Posterior vena cava (tissue), 2 donors: Measurements from ENCODE around the gene FAM83B. TPM values are rescaled to one million over a fixed set of nuclear protein-coding genes. Genes with fewer than 3 reads are reported as not detected.
"Not testable (repeated sequence)": the region's sequence is repeated elsewhere in the genome, so short reads cannot be mapped to it uniquely, and the experiment has no call there.

Experiments used
- DNase-seq: peaks from one replicate; pipeline ENCODE4 v3.0.0-alpha.2; 2020; ENCODE audit warnings: low spot score
- intact Hi-C, 2 donors: fragments of 100-400 bp; cut with DNase I; formaldehyde crosslinking; loops; one replicate each; pipeline versions ENCODE4 v1.14.1 to v1.14.2; 2022 to 2023
- total RNA-seq, 2 donors: library from RNA; stranded (reverse); fragmentation: NEBNext Ultra II Directional; extraction: Animal tissue kit (Norgen Biotek cat#: 25700); gene quantifications; one replicate each; pipeline ENCODE4 v1.2.1, GENCODE V29; 2021
- donor health status: DM: yes; HTN: yes; CAD: no.
- donor health status: DM: yes; HTN: yes; CAD: no.

The FAM83B gene
- total RNA-seq, 2 donors from 2014 or later = not detected

- intact Hi-C loops = no loop called here
- DNase-seq = no peak
Observed at GRCh38 chr6:54932622-54933021, 86.1 kb downstream of the FAM83B start.

GRCh38 chr6:54935739-54936138 is 89.2 kb downstream of the FAM83B start:
- intact Hi-C loops = no loop called here
- DNase-seq = no peak

- intact Hi-C loops = no loop called here
- no peak for DNase-seq
Observed at GRCh38 chr6:54937371-54937770, 90.8 kb downstream of the FAM83B start.

GRCh38 chr6:54957698-54958097 is 111.1 kb downstream of the FAM83B start:
- DNase-seq = no peak
- intact Hi-C loops = no loop called here

- no peak for DNase-seq
- intact Hi-C loops = no loop called here
Observed at GRCh38 chr6:54958446-54958845, 111.9 kb downstream of the FAM83B start.

- intact Hi-C loops = no loop called here
- no peak for DNase-seq
Observed at GRCh38 chr6:54959820-54960219, 113.2 kb downstream of the FAM83B start.

- DNase-seq, intact Hi-C loops: not testable (repeated sequence)
Observed at GRCh38 chr6:54961372-54961771, 114.8 kb downstream of the FAM83B start.

- intact Hi-C loops = no loop called here
- no peak for DNase-seq
Observed at GRCh38 chr6:54970337-54970736, 123.8 kb downstream of the FAM83B start.

GRCh38 chr6:54971825-54972224 is 125.3 kb downstream of the FAM83B start:
- DNase-seq = no peak
- intact Hi-C loops = no loop called here

- DNase-seq, intact Hi-C loops: not testable (repeated sequence)
Observed at GRCh38 chr6:54979161-54979560, 132.6 kb downstream of the FAM83B start.

GRCh38 chr6:54980511-54981275 is 134.1 kb downstream of the FAM83B start:
- no peak for DNase-seq
- intact Hi-C loops = no loop called here

GRCh38 chr6:54981276-54981609 is 134.7 kb downstream of the FAM83B start:
- intact Hi-C loops = no loop called here
- no peak for DNase-seq

- no peak for DNase-seq
- intact Hi-C loops = no loop called here
Observed at GRCh38 chr6:54981647-54982046, 135.1 kb downstream of the FAM83B start.

- DNase-seq = no peak
- intact Hi-C loops = no loop called here
Observed at GRCh38 chr6:54987633-54988290, 141.2 kb downstream of the FAM83B start.

GRCh38 chr6:54988576-54988975 is 142.0 kb downstream of the FAM83B start:
- no peak for DNase-seq
- intact Hi-C loops = no loop called here

- intact Hi-C loops = no loop called here
- no peak for DNase-seq
Observed at GRCh38 chr6:54990001-54990400, 143.4 kb downstream of the FAM83B start.
